Kasumi-1 (cell line): ENCODE results near the gene CAPN14.

Experiments
- DNase-seq, 2 experiments: peaks; one replicate each; lab custom pipeline; 2025; lab: John Stamatoyannopoulos, UW

Gene CAPN14

GRCh38 chr2:31227110-31227509, 9.8 kb upstream of the CAPN14 start:
- no peak for DNase-seq

- DNase-seq: no peak
Measured at GRCh38 chr2:31226266-31226665, 9.0 kb upstream of the CAPN14 start.

GRCh38 chr2:31223749-31224148, 6.4 kb upstream of the CAPN14 start:
- no peak for DNase-seq

DNA sequence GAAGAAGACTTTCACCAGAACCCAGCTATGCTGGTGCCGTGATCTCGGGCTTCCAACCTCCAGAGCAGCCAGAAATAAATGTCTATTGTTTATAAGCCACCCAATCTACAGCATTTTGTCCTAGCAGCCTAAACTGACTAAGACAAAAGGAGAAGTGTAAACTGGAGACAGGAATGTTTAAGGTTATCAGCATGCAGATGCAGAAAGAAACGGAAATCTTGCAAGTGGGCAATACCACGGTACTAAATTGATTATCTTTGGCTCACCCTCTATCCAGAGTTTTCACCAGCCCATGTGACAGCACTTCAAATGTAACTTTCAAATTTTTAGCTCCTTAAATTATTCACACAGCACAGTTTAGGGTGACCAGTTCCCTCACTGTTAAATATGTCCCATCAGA, 5.7 kb upstream of the CAPN14 start:
- no peak for DNase-seq

GRCh38 chr2:31222071-31222470, 4.8 kb upstream of the CAPN14 start:
- no peak for DNase-seq

GRCh38 chr2:31221544-31221943, 4.2 kb upstream of the CAPN14 start:
- DNase-seq: no peak

- DNase-seq: peak in 1 of 2 experiments; percentile 8
Measured at GRCh38 chr2:31219131-31219969, 2.0 kb upstream of the CAPN14 start.

- DNase-seq: no peak
Measured at GRCh38 chr2:31216734-31217133, 581 bp downstream of the CAPN14 start.

DNA sequence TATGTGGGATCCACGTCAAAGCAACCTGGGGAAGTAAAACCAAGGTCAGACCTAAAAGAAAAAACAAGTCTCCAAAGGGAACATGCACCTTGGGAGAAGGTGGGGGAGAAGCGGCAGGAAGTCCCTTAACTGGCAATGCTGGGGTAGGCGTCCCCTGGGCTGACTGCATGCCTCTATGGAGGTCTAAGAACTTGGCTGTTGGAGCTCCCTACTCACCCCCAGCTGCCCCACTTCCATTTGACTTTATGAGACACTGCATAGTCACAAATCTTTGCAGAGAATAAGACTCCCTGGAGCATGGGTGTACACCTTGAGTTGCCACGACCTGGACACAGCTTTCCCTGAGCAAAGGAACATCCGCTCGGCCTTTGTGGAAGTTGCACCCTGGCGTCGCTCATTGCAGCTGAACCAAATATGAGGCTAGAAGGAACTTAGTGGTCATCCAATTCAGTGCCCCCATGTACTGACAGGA, 2.8 kb downstream of the CAPN14 start:
- no peak for DNase-seq

DNA sequence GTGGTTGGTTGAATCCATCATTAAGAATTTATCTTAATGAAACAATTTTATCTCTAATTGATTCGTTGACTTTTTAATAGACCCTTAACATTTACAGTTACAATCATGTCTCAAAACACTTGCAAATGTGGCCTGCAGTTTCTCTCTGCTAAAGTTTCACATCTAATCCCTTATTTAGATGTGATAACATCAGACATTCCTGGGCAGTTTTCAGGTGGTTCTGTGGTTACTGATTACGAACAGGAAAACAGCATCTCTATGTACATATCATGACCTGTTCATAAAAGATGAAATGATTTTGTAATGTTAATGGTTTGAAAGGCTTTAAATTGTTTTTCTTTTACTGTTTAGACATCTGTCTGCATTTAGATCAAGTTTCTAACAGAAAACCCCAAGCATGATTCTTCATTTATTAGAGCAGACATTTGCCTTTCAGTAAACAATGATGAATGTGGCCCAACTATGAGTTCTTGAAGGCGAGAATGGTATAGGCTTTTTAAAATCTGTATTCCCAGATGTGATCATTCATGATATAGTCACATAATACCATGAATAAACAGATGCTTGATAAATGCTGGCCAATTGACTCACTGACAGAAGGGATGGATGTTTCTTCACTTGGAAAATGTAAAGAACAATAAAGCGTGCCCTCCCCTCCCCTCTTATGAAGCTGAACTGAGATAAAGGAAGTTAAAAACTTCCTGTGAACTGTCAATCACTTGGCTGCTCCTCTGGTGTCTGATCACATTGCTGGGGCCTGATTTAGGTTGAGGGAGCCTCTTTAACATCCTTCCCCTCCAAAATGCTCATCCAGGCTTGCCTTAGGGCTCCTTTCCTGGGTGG, 3.5 kb downstream of the CAPN14 start:
- DNase-seq: no peak

DNA sequence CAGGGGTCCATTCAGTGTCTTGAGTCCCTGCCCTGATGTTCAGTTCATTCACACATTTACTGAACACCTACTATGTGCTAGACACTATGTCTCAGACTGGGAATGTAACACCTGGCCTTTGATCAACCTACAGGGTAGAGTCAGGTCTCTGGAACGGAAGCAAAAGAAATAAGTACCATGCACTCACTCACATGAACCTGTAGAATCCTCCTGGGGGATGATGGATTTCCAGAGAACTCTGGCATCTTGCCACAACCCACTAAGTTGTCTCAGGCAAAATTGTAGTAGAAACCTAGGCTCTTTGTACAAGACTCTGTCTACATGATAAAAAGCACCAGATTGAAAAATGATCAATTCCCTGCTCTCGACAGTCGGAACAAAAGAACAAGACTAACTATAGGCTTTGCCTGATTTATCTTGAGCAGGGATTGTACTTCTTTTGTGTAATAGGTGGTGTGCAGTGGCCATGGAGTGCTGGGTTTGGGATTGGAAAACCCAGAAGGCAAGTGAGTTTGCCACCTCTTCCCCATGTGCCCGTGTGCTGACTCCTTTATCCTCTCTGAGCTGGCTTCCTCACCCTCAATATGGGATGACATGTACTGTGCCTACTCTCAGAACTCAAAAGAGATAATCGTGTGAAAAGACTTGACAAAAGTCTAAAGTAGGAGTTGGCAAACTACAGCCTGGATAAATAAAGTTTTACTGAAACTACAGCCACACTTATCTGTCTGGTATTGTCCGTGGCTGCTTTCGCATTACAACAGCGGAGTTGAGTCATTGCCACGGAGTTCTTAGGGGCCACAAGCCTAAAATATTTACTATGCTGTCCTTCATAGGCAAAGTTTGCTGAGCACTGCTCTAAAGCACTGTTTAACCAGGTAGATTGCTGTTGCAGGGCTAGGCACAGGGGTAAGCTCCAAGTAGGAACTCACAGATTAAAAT, 4.4 kb downstream of the CAPN14 start:
- no peak for DNase-seq

DNA sequence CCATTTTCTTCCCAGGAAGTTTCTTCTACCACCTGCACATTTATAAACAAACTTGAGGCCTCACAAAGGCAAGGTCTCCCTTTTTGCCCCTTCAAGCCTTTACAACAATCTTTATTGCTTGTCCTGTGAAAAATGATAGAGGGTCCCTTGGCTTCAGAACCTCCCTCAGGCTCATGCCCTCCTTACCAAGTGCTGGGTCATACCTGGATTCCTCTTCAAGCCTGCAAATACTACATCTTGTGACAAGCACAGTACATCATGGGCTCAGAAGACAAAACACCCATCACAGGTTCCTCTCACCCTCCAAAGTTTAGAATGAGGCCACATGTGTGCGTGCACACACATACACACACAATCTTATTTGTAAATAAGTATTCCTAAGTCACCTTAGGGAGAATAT, 9.1 kb downstream of the CAPN14 start:
- no peak for DNase-seq

DNA sequence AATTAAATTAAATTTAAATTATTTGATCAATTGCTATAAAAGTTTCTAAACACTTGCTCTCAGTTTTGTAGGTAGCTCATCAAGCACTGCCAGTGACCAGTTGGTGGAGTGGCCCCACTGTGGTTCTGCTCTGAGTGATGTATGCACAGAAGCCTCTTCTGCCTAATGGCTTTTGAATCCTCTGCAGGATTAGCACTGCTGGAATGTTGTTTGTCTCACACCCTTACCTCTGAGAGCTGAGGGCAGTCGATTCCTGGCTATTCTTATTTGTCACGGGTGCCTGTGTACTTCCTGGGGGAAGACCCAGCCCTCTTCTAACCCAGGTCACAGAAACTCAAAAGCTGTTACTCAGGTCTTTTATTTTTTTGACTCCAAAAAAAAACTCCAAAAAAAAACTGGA, 9.5 kb downstream of the CAPN14 start:
- DNase-seq: no peak

GRCh38 chr2:31205613-31206012, 11.7 kb downstream of the CAPN14 start:
- no peak for DNase-seq

DNA sequence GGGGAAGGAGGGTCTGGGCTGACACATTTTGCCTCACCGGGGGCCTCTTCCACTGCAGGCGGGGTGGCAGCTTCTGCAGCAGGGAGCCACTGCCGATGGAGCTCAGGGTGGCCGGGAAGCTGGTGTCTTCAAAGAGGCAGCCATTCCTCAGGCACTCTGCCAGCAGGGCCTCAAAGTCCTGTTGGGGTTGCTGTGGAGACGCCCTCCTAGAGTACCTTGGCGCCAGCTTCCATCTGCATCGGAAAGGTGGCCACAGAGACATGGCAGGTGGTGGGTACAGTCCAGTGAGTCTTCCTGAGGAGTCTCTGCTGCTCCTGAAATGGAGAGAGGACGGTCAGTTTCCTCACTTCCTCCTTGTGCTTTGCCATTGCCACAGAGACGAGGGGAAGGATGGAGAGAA, 12.1 kb downstream of the CAPN14 start:
- DNase-seq: no peak

DNA sequence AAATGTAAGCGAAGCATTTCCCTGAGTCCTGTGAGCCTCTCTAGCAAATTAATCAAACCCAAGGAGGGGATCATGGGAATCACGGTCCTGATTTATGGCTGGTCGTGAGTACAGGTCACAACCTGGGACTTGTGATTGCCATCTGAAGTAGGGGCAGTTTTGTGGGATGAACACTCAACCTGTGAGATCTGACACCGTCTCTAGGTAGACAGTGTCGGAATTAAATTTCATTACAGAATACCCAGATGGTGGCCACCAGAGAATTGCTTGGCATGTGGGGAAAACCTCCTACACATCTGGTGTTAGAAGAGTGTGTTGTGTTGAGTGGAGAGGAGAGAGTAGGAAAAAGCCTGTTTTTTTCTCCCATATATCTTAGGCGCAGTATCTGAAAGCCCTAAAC, 12.5 kb downstream of the CAPN14 start:
- DNase-seq: no peak

GRCh38 chr2:31203916-31204315, 13.4 kb downstream of the CAPN14 start:
- no peak for DNase-seq

DNA sequence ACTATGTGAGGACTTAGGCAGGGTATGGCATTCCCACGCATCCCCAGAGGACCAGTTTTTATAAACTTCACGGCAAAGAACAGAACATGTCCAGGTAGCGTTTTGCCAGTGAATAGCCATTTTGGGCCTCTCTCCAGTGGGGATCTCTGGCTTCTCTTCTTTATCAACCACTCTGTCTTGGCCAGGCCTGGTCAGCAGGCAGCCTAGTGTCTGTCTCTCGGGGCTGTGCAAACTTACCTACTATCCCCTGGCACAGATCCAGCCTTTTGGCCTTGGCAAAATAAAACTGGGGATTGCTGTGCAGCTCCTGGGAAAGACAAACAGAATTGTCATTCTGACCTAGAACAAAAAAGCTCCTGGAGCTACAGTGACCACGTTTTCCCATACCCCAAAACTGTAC, 14.5 kb downstream of the CAPN14 start:
- DNase-seq: no peak

GRCh38 chr2:31202041-31202440, 15.3 kb downstream of the CAPN14 start:
- DNase-seq: no peak

GRCh38 chr2:31200972-31201371, 16.3 kb downstream of the CAPN14 start:
- DNase-seq: no peak

- no peak for DNase-seq
Measured at GRCh38 chr2:31199206-31199605, 18.1 kb downstream of the CAPN14 start.

DNA sequence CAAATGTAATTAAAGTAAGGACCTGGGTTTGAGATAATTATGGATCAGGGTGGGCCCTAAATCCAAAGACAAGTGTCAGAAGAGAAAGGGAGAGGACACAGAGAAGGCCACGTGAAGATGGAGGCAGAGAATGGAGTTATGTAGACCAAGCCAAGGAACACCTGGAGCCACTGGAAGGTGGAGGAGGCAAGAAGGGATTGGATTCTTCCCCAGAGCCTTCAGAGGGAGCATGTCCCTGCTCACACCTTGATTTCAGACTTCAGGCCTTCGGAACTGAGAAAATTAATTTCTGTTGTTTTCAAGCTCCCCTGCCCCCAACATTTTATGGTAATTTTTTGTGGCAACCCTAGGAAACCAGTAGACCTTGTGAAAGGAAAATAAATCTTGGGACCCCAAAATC, 19.6 kb downstream of the CAPN14 start:
- DNase-seq: no peak
